Measurements from ENCODE around the gene GLTPD2. TPM values are rescaled to one million over a fixed set of nuclear protein-coding genes. Genes with fewer than 3 reads are reported as not detected.

Gene GLTPD2
- total and polyA plus RNA-seq, 2 donors from 2014 or later, result 0.35 to 12.5 TPM

GRCh38 chr17:4785311-4786105 lies 3.3 kb upstream of the GLTPD2 start:
- intact Hi-C loops (cut with DNase I), result loop anchor here (5.0 kb wide), 1 partner anchor 97 kb away; no protein-coding TSS in a partner anchor
- peak overlapping the region in 1 of 3 donors; percentile 47 for H3K4me3 ChIP-seq (ENCODE audit: low read length in 3 of 3)
- H3K36me3 ChIP-seq (ENCODE audit: control insufficient read depth in 2 of 3, insufficient read depth in 3 of 3, low read length in 3 of 3), result no peaks in the 10 kb centered on the region
- FAIRE-seq (no peak), DNase-seq (peak in 2 of 5 donors; percentile 42 to 59)
- no peak overlapping the region for H3K27ac ChIP-seq (ENCODE audit: low read depth in 2 of 2, low read length in 2 of 2)
- peaks cover 0 to 22% (median 9%) of the 10 kb centered on the region in 3 donors for H3K4me1 ChIP-seq (ENCODE audit: control insufficient read depth in 2 of 3, insufficient read depth in 2 of 3, low read depth in 1 of 3, low read length in 3 of 3)
- peaks cover 24% of the 10 kb centered on the region for H3K27me3 ChIP-seq (ENCODE audit: control insufficient read depth, insufficient read depth, low read length)
- H3K9ac ChIP-seq (ENCODE audit: low read length in 3 of 3), result peak overlapping the region in 1 of 3 donors; percentile 51
- no peak for TF ChIP-seq CTCF (IDR thresholded peaks at IDR 0.05; ENCODE audit: borderline replicate concordance, extremely low read depth, insufficient read depth)
- H3K9me3 ChIP-seq (ENCODE audit: control insufficient read depth in 2 of 3, insufficient read depth in 1 of 3, low read length in 3 of 3), result no peaks in the 10 kb centered on the region

- Histone ChIP-seq H3K27ac (ENCODE audit: low read depth in 2 of 2, low read length in 2 of 2) (no peak within 1 kb of the TSS), H3K36me3 (ENCODE audit: control insufficient read depth in 2 of 3, insufficient read depth in 3 of 3, low read length in 3 of 3) (no peaks in the 10 kb centered on the region), H3K27me3 (ENCODE audit: control insufficient read depth, insufficient read depth, low read length) (peaks cover 24% of the 10 kb centered on the region), H3K4me3 (ENCODE audit: low read length in 3 of 3) (peak within 1 kb of the TSS in 2 of 3 donors; percentile 4 to 47), H3K9ac (ENCODE audit: low read length in 3 of 3) (peak within 1 kb of the TSS in 1 of 3 donors; percentile 51), H3K4me1 (ENCODE audit: control insufficient read depth in 2 of 3, insufficient read depth in 2 of 3, low read depth in 1 of 3, low read length in 3 of 3) (peaks cover 0 to 25% (median 12%) of the 10 kb centered on the region in 3 donors), H3K9me3 (ENCODE audit: control insufficient read depth in 2 of 3, insufficient read depth in 1 of 3, low read length in 3 of 3) (no peaks in the 10 kb centered on the region)
- DNase-seq (peak; percentile 55 to 84 (median 63)), FAIRE-seq (no peak)
- intact Hi-C loops (cut with DNase I), result loop anchor here (5.0 kb wide), 1 partner anchor 96 kb away; no protein-coding TSS in a partner anchor
- no peak for TF ChIP-seq CTCF (IDR thresholded peaks at IDR 0.05; ENCODE audit: borderline replicate concordance, extremely low read depth, insufficient read depth)
Measured at GRCh38 chr17:4786106-4786511, 2.7 kb upstream of the GLTPD2 start, which contains the start of gene VMO1. TSS of gene VMO1 (minus strand) at chr17:4786364. CDS start at chr17:4786352, 12 bp downstream.

- Histone ChIP-seq H3K9me3 (ENCODE audit: control insufficient read depth in 2 of 3, insufficient read depth in 1 of 3, low read length in 3 of 3) (no peaks in the 10 kb centered on the region), H3K27me3 (ENCODE audit: control insufficient read depth, insufficient read depth, low read length) (peaks cover 24% of the 10 kb centered on the region), H3K36me3 (ENCODE audit: control insufficient read depth in 2 of 3, insufficient read depth in 3 of 3, low read length in 3 of 3) (no peaks in the 10 kb centered on the region), H3K4me3 (ENCODE audit: low read length in 3 of 3) (peak overlapping the region in 1 of 3 donors; percentile 47), H3K4me1 (ENCODE audit: control insufficient read depth in 2 of 3, insufficient read depth in 2 of 3, low read depth in 1 of 3, low read length in 3 of 3) (peaks cover 0 to 25% (median 12%) of the 10 kb centered on the region in 3 donors), H3K27ac (ENCODE audit: low read depth in 2 of 2, low read length in 2 of 2) (no peak overlapping the region), H3K9ac (ENCODE audit: low read length in 3 of 3) (peak overlapping the region in 1 of 3 donors; percentile 51)
- DNase-seq, result no peak
- no peak for TF ChIP-seq CTCF (IDR thresholded peaks at IDR 0.05; ENCODE audit: borderline replicate concordance, extremely low read depth, insufficient read depth)
- no peak for FAIRE-seq
- intact Hi-C loops (cut with DNase I), result loop anchor here (5.0 kb wide), 1 partner anchor 96 kb away; no protein-coding TSS in a partner anchor
Measured at GRCh38 chr17:4786516-4786915, 2.2 kb upstream of the GLTPD2 start.

All from kidney (tissue), 14 donors.